ENCODE measurements around the gene DOK6.
"Not testable (repeated sequence)": the region's sequence is repeated elsewhere in the genome, so short reads cannot be mapped to it uniquely, and the experiment has no call there.

Gene DOK6

DNA sequence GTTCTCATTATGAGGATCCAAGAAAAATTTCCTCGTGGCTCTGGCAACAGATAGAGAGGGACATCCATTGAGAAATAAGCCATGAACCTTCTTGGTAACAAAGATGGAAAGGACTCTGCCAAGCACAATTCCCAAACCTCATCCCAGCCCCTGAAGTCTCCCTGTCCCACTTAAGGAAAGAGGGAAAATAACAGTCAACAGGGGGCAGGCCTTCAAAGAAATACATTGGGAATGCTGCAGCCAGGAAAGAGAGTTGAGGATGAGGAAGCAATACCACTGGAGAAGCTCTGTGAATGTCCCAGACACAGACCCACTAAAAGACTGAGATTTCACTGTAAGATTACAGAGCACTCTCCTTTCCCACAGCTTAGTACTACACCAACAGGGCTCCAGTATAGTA lies 453.8 kb downstream of the DOK6 start:
- H3K18ac ChIP-seq (ENCODE audit: low read length), result no peak overlapping the region
- H2BK120ac ChIP-seq (ENCODE audit: insufficient read depth, low read length, poor library complexity), result no peak overlapping the region
- no peak overlapping the region for H3K9ac ChIP-seq (ENCODE audit: low read length)
- no peak overlapping the region for H3K23ac ChIP-seq (ENCODE audit: low read length)
- H2BK12ac ChIP-seq (ENCODE audit: low read length), result no peak overlapping the region
- H3K79me2 ChIP-seq (ENCODE audit: control insufficient read depth, insufficient read depth, low read length, poor library complexity), result no peaks in the 10 kb centered on the region
- H3K4me1 ChIP-seq (ENCODE audit: control insufficient read depth in 1 of 2, insufficient read depth in 2 of 2, low read length in 2 of 2), result no peaks in the 10 kb centered on the region
- no peaks in the 10 kb centered on the region for H3K27me3 ChIP-seq (ENCODE audit: insufficient read depth, low read length)
- no peak overlapping the region for H3K14ac ChIP-seq (ENCODE audit: low read length)
- no peaks in the 10 kb centered on the region for H3K79me1 ChIP-seq (ENCODE audit: low read length)
- no peak overlapping the region for H3K4me3 ChIP-seq (ENCODE audit: low read depth, low read length)
- H4K91ac ChIP-seq (ENCODE audit: low read depth, low read length), result no peak overlapping the region
- no CpG with 5 or more reads among the region's 1 CpG for WGBS (ENCODE audit: extremely low coverage, insufficient coverage, insufficient read length)
- no peak overlapping the region for H3K4ac ChIP-seq (ENCODE audit: low read depth, low read length)
- DNase-seq, result no peak
- no peak overlapping the region for H3K27ac ChIP-seq (ENCODE audit: low read depth, low read length)
- H3K4me2 ChIP-seq (ENCODE audit: low read length), result no peak overlapping the region
- no peak overlapping the region for H4K12ac ChIP-seq (ENCODE audit: low read depth, low read length)
- no peak overlapping the region for H2AK5ac ChIP-seq (ENCODE audit: low read length)
- H2BK5ac ChIP-seq (ENCODE audit: low read depth, low read length, poor library complexity), result no peak overlapping the region
- no peaks in the 10 kb centered on the region for H3K36me3 ChIP-seq (ENCODE audit: control insufficient read depth in 1 of 2, insufficient read depth in 2 of 2, low read length in 2 of 2)
- no peaks in the 10 kb centered on the region for H3K9me3 ChIP-seq (ENCODE audit: insufficient read depth, low read depth, low read length)
- no peak overlapping the region for H4K8ac ChIP-seq (ENCODE audit: low read depth, low read length)
- H2AFZ ChIP-seq (ENCODE audit: insufficient read depth, low read length, poor library complexity), result no peak overlapping the region

DNA sequence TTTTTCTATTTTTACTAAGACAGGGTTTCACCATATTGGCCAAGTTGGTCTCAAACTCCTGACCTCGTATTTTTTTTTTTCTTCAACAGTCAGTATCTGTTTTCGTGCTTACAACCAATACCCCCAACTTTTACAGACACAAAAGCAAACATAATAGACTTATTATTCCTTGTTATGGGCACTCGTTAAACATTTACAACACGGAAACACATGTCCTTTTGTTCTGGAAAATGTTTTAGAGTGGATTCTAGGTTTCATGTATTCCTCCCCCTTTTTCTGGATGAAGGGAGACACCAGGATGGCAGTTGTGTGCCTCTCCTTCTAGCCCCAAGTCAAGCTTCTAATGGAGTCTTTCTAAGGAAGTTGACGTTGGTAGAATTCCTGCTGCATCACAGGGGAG lies 458.2 kb downstream of the DOK6 start:
- H3K36me3 ChIP-seq (ENCODE audit: control insufficient read depth in 1 of 2, insufficient read depth in 2 of 2, low read length in 2 of 2), result no peaks in the 10 kb centered on the region
- no peak overlapping the region for H3K14ac ChIP-seq (ENCODE audit: low read length)
- H3K4ac ChIP-seq (ENCODE audit: low read depth, low read length), result no peak overlapping the region
- no peaks in the 10 kb centered on the region for H3K9me3 ChIP-seq (ENCODE audit: insufficient read depth, low read depth, low read length)
- no peaks in the 10 kb centered on the region for H3K4me1 ChIP-seq (ENCODE audit: control insufficient read depth in 1 of 2, insufficient read depth in 2 of 2, low read length in 2 of 2)
- H3K4me3 ChIP-seq (ENCODE audit: low read depth, low read length), result no peak overlapping the region
- no peaks in the 10 kb centered on the region for H3K79me1 ChIP-seq (ENCODE audit: low read length)
- H3K79me2 ChIP-seq (ENCODE audit: control insufficient read depth, insufficient read depth, low read length, poor library complexity), result no peaks in the 10 kb centered on the region
- H3K4me2 ChIP-seq (ENCODE audit: low read length), result no peak overlapping the region
- H3K18ac ChIP-seq (ENCODE audit: low read length), result no peak overlapping the region
- H2AFZ ChIP-seq (ENCODE audit: insufficient read depth, low read length, poor library complexity), result no peak overlapping the region
- no CpG with 5 or more reads among the region's 5 CpGs for WGBS (ENCODE audit: extremely low coverage, insufficient coverage, insufficient read length)
- no peak overlapping the region for H4K12ac ChIP-seq (ENCODE audit: low read depth, low read length)
- H2BK120ac ChIP-seq (ENCODE audit: insufficient read depth, low read length, poor library complexity), result no peak overlapping the region
- no peak overlapping the region for H2BK5ac ChIP-seq (ENCODE audit: low read depth, low read length, poor library complexity)
- no peak overlapping the region for H2BK12ac ChIP-seq (ENCODE audit: low read length)
- H4K8ac ChIP-seq (ENCODE audit: low read depth, low read length), result no peak overlapping the region
- no peak for DNase-seq
- H2AK5ac ChIP-seq (ENCODE audit: low read length), result no peak overlapping the region
- no peaks in the 10 kb centered on the region for H3K27me3 ChIP-seq (ENCODE audit: insufficient read depth, low read length)
- no peak overlapping the region for H3K23ac ChIP-seq (ENCODE audit: low read length)
- no peak overlapping the region for H4K91ac ChIP-seq (ENCODE audit: low read depth, low read length)
- H3K27ac ChIP-seq (ENCODE audit: low read depth, low read length), result no peak overlapping the region
- no peak overlapping the region for H3K9ac ChIP-seq (ENCODE audit: low read length)

DNA sequence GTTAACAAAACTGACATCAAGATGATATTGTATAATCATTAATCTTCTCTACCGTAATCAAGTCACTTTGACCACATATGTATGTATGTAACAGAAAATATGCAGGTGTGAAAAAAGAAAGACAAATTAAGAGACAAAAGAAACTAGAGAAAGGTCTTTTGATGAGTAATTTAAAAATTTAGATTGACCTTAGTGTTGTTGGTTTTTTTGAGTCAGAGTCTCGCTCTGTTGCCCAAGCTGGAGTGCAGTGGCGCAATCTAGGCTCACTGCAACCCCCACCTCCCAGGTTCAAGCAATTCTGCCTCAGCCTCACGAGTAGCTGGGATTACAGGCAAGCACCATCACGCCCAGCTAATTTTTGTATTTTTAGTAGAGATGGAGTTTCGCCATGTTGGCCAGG lies 464.1 kb downstream of the DOK6 start:
- H3K79me2 ChIP-seq (ENCODE audit: control insufficient read depth, insufficient read depth, low read length, poor library complexity); H2BK5ac ChIP-seq (ENCODE audit: low read depth, low read length, poor library complexity); H3K9me3 ChIP-seq (ENCODE audit: insufficient read depth, low read depth, low read length); H3K23ac ChIP-seq (ENCODE audit: low read length); H3K4me3 ChIP-seq (ENCODE audit: low read depth, low read length); H3K14ac ChIP-seq (ENCODE audit: low read length); H3K27me3 ChIP-seq (ENCODE audit: insufficient read depth, low read length); H3K4me1 ChIP-seq (ENCODE audit: control insufficient read depth in 1 of 2, insufficient read depth in 2 of 2, low read length in 2 of 2); H3K36me3 ChIP-seq (ENCODE audit: control insufficient read depth in 1 of 2, insufficient read depth in 2 of 2, low read length in 2 of 2); H2AK5ac ChIP-seq (ENCODE audit: low read length); H2BK120ac ChIP-seq (ENCODE audit: insufficient read depth, low read length, poor library complexity); H3K4ac ChIP-seq (ENCODE audit: low read depth, low read length); H2BK12ac ChIP-seq (ENCODE audit: low read length); H3K4me2 ChIP-seq (ENCODE audit: low read length); H4K8ac ChIP-seq (ENCODE audit: low read depth, low read length); H3K27ac ChIP-seq (ENCODE audit: low read depth, low read length); H3K18ac ChIP-seq (ENCODE audit: low read length); H2AFZ ChIP-seq (ENCODE audit: insufficient read depth, low read length, poor library complexity); H4K91ac ChIP-seq (ENCODE audit: low read depth, low read length); H3K9ac ChIP-seq (ENCODE audit: low read length); H4K12ac ChIP-seq (ENCODE audit: low read depth, low read length); H3K79me1 ChIP-seq (ENCODE audit: low read length); DNase-seq: not testable (repeated sequence)
- no CpG with 5 or more reads among the region's 6 CpGs for whole genome bisulfite sequencing (ENCODE audit: extremely low coverage, insufficient coverage, insufficient read length)

DNA sequence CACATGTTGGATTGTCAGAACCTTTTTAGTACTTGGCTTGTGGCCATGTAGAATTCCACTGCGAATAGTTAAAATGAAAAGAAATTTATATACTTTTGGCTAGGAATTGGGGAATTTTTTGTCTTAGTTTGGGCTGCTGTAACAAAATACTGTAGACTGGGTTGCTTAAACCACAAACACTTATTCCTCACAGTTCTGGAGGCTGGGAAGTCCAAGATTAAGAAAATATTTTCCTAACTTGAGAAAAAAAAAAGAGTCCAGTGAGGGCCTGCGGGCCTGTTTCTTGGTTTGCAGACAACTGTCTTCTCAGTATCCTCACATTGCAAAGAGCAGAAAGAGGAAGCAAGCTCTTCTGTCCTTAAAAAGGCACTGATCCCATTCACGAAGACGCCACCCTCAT lies 465.1 kb downstream of the DOK6 start:
- Histone ChIP-seq H3K23ac (ENCODE audit: low read length) (no peak overlapping the region), H3K18ac (ENCODE audit: low read length) (no peak overlapping the region), H2AFZ (ENCODE audit: insufficient read depth, low read length, poor library complexity) (no peak overlapping the region), H4K8ac (ENCODE audit: low read depth, low read length) (no peak overlapping the region), H3K27ac (ENCODE audit: low read depth, low read length) (no peak overlapping the region), H3K4ac (ENCODE audit: low read depth, low read length) (no peak overlapping the region), H2AK5ac (ENCODE audit: low read length) (no peak overlapping the region), H4K91ac (ENCODE audit: low read depth, low read length) (no peak overlapping the region), H3K4me1 (ENCODE audit: control insufficient read depth in 1 of 2, insufficient read depth in 2 of 2, low read length in 2 of 2) (no peaks in the 10 kb centered on the region), H3K9ac (ENCODE audit: low read length) (no peak overlapping the region), H3K79me2 (ENCODE audit: control insufficient read depth, insufficient read depth, low read length, poor library complexity) (no peaks in the 10 kb centered on the region), H3K36me3 (ENCODE audit: control insufficient read depth in 1 of 2, insufficient read depth in 2 of 2, low read length in 2 of 2) (no peaks in the 10 kb centered on the region), H4K12ac (ENCODE audit: low read depth, low read length) (no peak overlapping the region), H3K27me3 (ENCODE audit: insufficient read depth, low read length) (no peaks in the 10 kb centered on the region), H3K14ac (ENCODE audit: low read length) (no peak overlapping the region), H2BK5ac (ENCODE audit: low read depth, low read length, poor library complexity) (no peak overlapping the region), H3K9me3 (ENCODE audit: insufficient read depth, low read depth, low read length) (peaks cover 2% of the 10 kb centered on the region), H3K4me3 (ENCODE audit: low read depth, low read length) (no peak overlapping the region), H2BK12ac (ENCODE audit: low read length) (no peak overlapping the region), H3K79me1 (ENCODE audit: low read length) (no peaks in the 10 kb centered on the region), H3K4me2 (ENCODE audit: low read length) (no peak overlapping the region), H2BK120ac (ENCODE audit: insufficient read depth, low read length, poor library complexity) (no peak overlapping the region)
- no CpG with 5 or more reads among the region's 4 CpGs for WGBS (ENCODE audit: extremely low coverage, insufficient coverage, insufficient read length)
- no peak for DNase-seq
